HG03108 (cell line): ENCODE measurements around the gene ITGAX.

Experiments used
- ATAC-seq: cut with Tn5 transposase; IDR thresholded peaks from one replicate; pipeline ENCODE4 v1.9.1; 2021; ENCODE audit warnings: moderate library complexity; ENCODE audit not compliant: unreplicated experiment

The ITGAX gene

GRCh38 chr16:31430380-31431052 lies 75.5 kb downstream of the ITGAX start:
- ATAC-seq = no peak
